ENCODE results near the gene FAM24B.

FAM24B gene

GRCh38 chr10:122844146-122844545 is 35.2 kb downstream of the FAM24B start:
- no peaks in the 10 kb centered on the region for H3K27me3 ChIP-seq (ENCODE audit: control insufficient read depth, low read length)
- 0 out of 2 replicates have a peak, but pooled peaks cover 5% of the 10 kb centered on the region for H3K36me3 ChIP-seq (ENCODE audit: control insufficient read depth, low read length)
- no peaks in the 10 kb centered on the region for H3F3A ChIP-seq (ENCODE audit: control insufficient read depth, insufficient read depth)
- H3K79me2 ChIP-seq (ENCODE audit: control insufficient read depth, low read length): no peaks in the 10 kb centered on the region
- no peaks in the 10 kb centered on the region for H3K9me2 ChIP-seq (replicated peaks; ENCODE audit: control insufficient read depth, low read length)
- H3K4me2 ChIP-seq (ENCODE audit: low read length): no peak overlapping the region
- no peak overlapping the region for H3K27ac ChIP-seq (ENCODE audit: low read depth, low read length)
- H4K20me1 ChIP-seq (ENCODE audit: control insufficient read depth, insufficient read depth, low read depth, low read length): no peaks in the 10 kb centered on the region
- no peaks in the 10 kb centered on the region for H3K9me3 ChIP-seq (ENCODE audit: control insufficient read depth, insufficient read depth, low read length)
- H3K4me1 ChIP-seq (ENCODE audit: control insufficient read depth, low read length): peaks cover 3% of the 10 kb centered on the region; the same call in 1 of the 2 replicates
- TF ChIP-seq EZH2phosphoT487 (IDR thresholded peaks at IDR 0.05; ENCODE audit: borderline replicate concordance, low read length) (no peak), CTCF (IDR thresholded peaks at IDR 0.05; ENCODE audit: low read depth, low read length, poor library complexity, severe bottlenecking) (no peak)
- no peak overlapping the region for H3K4me3 ChIP-seq (ENCODE audit: low read length)

GRCh38 chr10:122841569-122841968 is 37.8 kb downstream of the FAM24B start:
- no peak overlapping the region for H3K4me3 ChIP-seq (ENCODE audit: low read length)
- H3K4me1 ChIP-seq (ENCODE audit: control insufficient read depth, low read length): no peaks in the 10 kb centered on the region
- no peaks in the 10 kb centered on the region for H3F3A ChIP-seq (ENCODE audit: control insufficient read depth, insufficient read depth)
- no peaks in the 10 kb centered on the region for H4K20me1 ChIP-seq (ENCODE audit: control insufficient read depth, insufficient read depth, low read depth, low read length)
- no peaks in the 10 kb centered on the region for H3K27me3 ChIP-seq (ENCODE audit: control insufficient read depth, low read length)
- no peak overlapping the region for H3K4me2 ChIP-seq (ENCODE audit: low read length)
- no peaks in the 10 kb centered on the region for H3K9me2 ChIP-seq (replicated peaks; ENCODE audit: control insufficient read depth, low read length)
- peaks cover 8% of the 10 kb centered on the region; the same call in 1 of the 2 replicates for H3K36me3 ChIP-seq (ENCODE audit: control insufficient read depth, low read length)
- no peak for TF ChIP-seq EZH2phosphoT487 (IDR thresholded peaks at IDR 0.05; ENCODE audit: borderline replicate concordance, low read length)
- TF ChIP-seq CTCF (IDR thresholded peaks at IDR 0.05; ENCODE audit: low read depth, low read length, poor library complexity, severe bottlenecking): no peak
- no peak overlapping the region for H3K27ac ChIP-seq (ENCODE audit: low read depth, low read length)
- no peaks in the 10 kb centered on the region for H3K79me2 ChIP-seq (ENCODE audit: control insufficient read depth, low read length)
- H3K9me3 ChIP-seq (ENCODE audit: control insufficient read depth, insufficient read depth, low read length): no peaks in the 10 kb centered on the region

GRCh38 chr10:122839505-122839904 is 39.9 kb downstream of the FAM24B start:
- Histone ChIP-seq H3K27ac (ENCODE audit: low read depth, low read length) (no peak overlapping the region), H3K4me3 (ENCODE audit: low read length) (no peak overlapping the region), H3K4me2 (ENCODE audit: low read length) (no peak overlapping the region), H4K20me1 (ENCODE audit: control insufficient read depth, insufficient read depth, low read depth, low read length) (no peaks in the 10 kb centered on the region), H3K9me3 (ENCODE audit: control insufficient read depth, insufficient read depth, low read length) (no peaks in the 10 kb centered on the region), H3K27me3 (ENCODE audit: control insufficient read depth, low read length) (no peaks in the 10 kb centered on the region), H3K79me2 (ENCODE audit: control insufficient read depth, low read length) (no peaks in the 10 kb centered on the region), H3K9me2 (replicated peaks; ENCODE audit: control insufficient read depth, low read length) (no peaks in the 10 kb centered on the region), H3K4me1 (ENCODE audit: control insufficient read depth, low read length) (no peaks in the 10 kb centered on the region), H3F3A (ENCODE audit: control insufficient read depth, insufficient read depth) (no peaks in the 10 kb centered on the region), H3K36me3 (ENCODE audit: control insufficient read depth, low read length) (peaks cover 13% of the 10 kb centered on the region; the same call in 1 of the 2 replicates)
- TF ChIP-seq EZH2phosphoT487 (IDR thresholded peaks at IDR 0.05; ENCODE audit: borderline replicate concordance, low read length) (no peak), CTCF (IDR thresholded peaks at IDR 0.05; ENCODE audit: low read depth, low read length, poor library complexity, severe bottlenecking) (no peak)

Measured in DOHH2 (cell line).